Cardiac septum (tissue), 1 donor: ENCODE measurements around the gene CCL18. TPM values are rescaled to one million over a fixed set of nuclear protein-coding genes. Genes with fewer than 3 reads are reported as not detected.
"Not testable (repeated sequence)": the region's sequence is repeated elsewhere in the genome, so short reads cannot be mapped to it uniquely, and the experiment has no call there.

Experiments
- DNase-seq: peaks from one replicate; pipeline ENCODE4 v3.0.0-alpha.2; 2020; ENCODE audit warnings: low spot score
- intact Hi-C: fragments of 100-400 bp; cut with DNase I; formaldehyde crosslinking; loops from one replicate; pipeline ENCODE4 v1.14.0; 2022
- long read RNA-seq: library from polyadenylated mRNA; unstranded; transcript quantifications from one replicate; pipeline ENCODE4 v2.0.0, GENCODE V29; 2021
- total RNA-seq: library from RNA; stranded (reverse); fragmentation: NEBNext Ultra II Directional; extraction: Animal tissue kit (Norgen Biotek cat#: 25700); gene quantifications from one replicate; pipeline ENCODE4 v1.2.1, GENCODE V29; 2021
- donor health status: DM: no; HTN: no; CAD: no.

Gene CCL18, protein sequence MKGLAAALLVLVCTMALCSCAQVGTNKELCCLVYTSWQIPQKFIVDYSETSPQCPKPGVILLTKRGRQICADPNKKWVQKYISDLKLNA
- total RNA-seq: 2.3 TPM
- long read RNA-seq, partial matches to known transcripts: 0 of 2 reads
- long read RNA-seq, other reads (novel, unspliced or antisense): 0 of 2 reads

DNA sequence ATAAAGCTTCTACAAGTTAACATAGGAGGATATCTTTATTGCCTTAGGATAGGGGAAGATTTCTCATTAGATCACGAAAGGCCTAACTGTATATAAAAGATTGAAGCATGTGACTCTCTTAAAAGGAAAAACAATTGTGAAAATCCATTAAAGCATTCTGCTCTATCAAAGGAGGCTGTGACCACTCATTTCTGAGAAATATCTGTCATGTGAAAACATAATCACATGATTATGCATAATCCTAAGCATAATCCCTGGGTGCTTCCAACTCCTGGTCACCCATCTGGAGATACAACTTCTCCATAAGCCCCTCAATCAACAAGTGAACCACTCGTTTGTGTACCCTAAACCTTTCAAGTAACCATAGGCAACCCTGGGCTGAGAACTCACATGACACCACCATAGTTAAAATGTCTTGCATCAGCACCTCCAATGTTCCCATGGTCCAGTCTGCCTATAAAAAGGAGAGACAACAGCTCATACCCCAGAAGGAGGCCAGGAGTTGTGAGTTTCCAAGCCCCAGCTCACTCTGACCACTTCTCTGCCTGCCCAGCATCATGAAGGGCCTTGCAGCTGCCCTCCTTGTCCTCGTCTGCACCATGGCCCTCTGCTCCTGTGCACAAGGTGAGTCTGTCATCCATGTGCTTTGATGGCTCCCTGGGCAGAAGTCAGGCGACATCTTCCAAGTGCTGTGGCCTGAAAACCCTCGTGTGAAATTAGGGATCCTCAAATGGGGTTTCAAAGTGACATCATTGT is at the start of gene CCL18:
CCL18 (plus strand) TSS at position 487 of the 756 bp plus-strand sequence; CDS start at position 558, 71 bp downstream.
- DNase-seq: no peak
- intact Hi-C loops: no loop called here

DNA sequence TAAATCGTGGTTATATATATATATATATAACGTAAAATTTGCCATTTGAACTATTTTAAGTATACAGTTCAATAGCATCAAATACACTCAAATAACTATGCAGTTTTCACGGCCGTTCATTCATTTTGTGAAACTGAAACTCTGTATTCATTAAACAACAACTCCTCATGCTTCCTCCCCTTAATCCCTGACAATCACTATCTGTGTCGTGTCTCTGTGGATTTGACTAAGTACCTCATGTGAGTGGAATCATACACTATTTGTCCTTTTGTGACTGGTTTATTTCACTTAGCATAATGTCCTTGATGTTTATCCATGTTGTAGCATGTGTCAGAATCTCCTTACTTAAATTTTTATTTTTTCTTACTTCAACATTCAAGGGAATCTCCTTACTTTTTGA is 49.1 kb upstream of the CCL18 start:
- DNase-seq: no peak
- intact Hi-C loops: no loop called here

DNA sequence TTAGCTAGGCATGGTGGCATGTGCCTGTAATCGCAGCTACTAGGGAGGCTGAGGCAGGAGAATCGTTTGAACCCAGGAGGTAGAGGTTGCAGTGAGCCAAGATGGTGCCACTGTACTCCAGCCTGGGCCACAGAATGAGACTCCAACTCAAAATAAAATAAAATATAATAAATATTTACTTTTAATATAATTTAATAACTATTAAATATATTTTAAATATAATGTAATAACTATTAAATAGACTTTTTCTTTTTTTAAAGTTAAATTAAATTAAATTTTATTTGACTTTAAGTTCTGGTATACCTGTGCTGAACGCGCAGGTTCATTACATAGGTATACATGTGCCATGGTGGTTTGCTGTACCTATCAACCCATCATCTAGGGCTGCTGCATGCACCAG is 48.2 kb upstream of the CCL18 start:
- intact Hi-C loops, DNase-seq: not testable (repeated sequence)

DNA sequence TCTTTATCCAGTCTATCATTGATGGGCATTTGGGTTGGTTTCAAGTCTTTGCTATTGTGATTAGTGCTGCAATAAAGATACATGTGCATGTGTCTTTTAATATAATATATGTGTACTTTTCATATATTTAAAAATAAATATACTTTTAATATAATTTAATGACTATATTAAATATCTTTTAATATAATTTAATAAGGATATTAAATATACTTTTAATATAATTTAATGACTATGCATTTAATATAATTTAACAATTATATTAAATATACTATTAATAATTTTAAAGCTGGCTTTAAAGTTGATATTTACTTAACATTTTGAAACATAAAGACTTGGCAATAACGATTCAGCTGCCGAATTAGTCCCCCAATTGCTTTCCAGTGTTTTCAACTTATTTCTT is 47.5 kb upstream of the CCL18 start:
- no peak for DNase-seq
- intact Hi-C loops: no loop called here

DNA sequence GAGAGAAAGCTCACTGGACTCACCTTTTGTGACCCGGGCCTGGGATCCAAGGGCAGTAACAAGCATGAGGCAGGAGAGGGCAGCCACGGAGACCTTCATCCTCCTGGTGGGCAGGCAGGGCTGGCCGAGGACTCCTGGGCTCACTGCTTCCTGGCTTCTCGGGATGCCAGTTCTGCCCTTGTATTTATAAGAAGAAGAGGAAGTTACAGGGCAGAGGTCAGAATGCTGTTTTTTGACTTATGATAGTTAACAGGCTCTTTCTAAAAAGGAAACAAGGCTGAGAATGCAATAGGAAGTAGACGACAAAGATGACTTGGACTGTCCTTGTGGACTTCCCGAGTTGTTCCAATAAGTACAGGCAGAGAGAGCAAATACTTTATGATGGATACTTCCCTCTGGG is 46.3 kb upstream of the CCL18 start, which contains the start of gene CCL23:
CCL23 (minus strand) TSS at position 174 of the 400 bp plus-strand sequence; CDS start at position 99, 75 bp downstream.
- DNase-seq: no peak
- intact Hi-C loops: no loop called here

DNA sequence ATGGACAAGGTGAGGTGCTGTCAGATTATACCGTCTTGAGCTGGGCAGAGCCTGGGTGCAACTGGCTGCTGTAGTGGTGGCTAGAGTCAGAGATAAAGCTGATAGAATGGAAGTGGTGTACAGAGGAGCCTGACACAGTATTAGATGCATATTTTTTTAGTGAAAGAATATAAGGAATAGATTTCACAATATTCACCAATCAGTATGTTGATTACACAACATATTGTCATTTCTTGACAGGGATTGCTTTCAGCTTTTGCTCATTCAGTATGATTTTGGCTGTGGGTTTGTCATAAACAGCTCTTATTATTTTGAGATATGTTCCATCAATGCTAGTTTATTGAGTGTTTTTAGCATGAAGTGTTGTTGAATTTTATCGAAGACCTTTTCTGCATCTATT is 44.6 kb upstream of the CCL18 start:
- intact Hi-C loops: no loop called here
- DNase-seq: no peak

DNA sequence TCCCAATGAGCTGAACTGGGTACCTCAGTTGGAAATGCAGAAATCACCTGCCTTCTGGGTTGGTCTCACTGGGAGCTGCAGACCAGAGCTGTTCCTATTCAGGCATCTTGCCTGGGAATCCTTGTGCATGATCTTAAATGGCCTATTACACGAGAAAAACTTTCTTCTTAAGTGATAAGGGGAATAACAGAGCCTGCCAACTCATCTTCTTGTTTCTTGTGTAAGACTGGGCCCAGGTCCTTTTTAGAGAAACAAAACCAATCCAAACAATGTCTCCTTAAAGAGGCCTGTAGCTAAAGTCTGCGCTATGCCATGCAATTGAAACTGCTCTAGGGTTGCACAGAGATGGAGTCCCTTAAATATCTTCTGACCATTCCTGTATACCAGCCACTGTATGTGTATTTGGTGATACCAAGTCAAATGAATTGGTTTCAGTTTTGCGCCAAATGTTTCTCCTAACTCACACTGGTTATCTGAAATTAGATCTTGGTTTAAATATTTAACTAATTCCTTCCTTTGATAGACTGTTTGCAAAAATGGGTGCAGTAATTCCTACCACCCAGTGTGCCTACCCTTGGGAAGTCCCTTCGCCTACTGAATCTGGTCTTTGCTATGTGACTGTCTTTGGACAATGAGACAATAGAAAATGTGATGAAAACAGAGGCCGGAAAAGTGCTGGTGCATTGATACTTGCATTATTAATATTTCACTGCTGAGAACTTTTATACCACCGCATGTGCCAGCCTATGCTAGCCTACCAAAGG is 39.8 kb upstream of the CCL18 start:
- no peak for DNase-seq
- intact Hi-C loops: no loop called here

DNA sequence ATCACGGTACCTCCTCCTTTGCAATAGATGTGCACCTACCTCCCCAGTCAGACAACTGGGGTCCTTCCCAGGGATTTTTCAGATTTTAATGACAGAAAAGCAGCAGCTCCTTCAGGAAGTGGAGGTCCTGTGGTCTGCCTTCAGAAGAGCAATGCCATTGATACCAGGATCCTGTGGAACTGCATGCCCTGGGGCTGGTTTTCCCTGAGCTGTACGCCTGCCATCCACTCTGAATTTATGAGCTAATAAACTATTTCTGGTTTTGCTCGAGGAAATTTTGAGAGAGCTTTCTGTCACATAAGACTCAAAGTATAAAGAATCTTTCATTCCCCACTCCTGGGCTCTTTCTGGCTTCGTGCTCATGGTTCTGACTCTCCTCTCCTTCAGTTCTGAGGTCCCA is 36.3 kb upstream of the CCL18 start:
- intact Hi-C loops: no loop called here
- no peak for DNase-seq

DNA sequence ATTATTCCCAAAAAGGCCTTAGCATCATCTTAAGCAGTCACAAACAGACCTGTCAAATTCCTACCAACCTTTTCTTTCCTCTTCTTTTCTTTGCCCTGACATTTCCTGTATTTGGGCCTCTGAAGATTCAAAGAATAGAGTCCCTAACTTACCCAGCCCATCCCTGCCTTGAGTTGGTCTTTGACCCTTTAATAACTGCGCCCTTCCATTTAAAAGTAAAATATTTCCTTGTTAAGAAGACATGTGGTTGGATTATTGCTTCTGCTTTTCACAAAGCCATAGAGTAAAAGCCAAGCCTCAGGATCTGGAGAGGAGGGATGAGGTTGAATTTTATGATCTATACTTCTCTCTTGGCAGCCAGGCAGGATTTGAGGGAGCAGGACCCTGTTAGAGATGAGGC is 33.1 kb upstream of the CCL18 start:
- intact Hi-C loops: no loop called here

DNA sequence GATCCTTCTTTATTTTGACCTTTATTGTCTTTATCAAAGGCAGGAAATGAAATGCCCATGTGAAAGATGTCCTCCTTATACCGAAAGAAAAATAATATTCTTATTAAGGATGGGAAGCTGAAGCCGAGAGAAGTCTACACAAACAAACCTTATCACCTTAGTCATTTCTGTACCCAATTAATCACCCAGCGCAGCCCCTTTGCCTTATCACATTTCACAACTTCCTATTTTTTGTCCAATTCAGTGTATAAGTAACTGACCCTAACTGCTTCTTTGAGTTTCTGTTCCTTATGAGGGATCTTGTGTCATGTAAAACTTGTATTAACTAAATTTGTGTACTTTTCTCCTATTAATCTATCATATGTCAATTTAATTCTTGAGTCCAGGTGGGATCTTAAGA is 29.9 kb upstream of the CCL18 start:
- DNase-seq: no peak
- intact Hi-C loops: no loop called here

More for the DNA sequence above, 33.1 kb upstream of the CCL18 start:
- DNase-seq: no peak

DNA sequence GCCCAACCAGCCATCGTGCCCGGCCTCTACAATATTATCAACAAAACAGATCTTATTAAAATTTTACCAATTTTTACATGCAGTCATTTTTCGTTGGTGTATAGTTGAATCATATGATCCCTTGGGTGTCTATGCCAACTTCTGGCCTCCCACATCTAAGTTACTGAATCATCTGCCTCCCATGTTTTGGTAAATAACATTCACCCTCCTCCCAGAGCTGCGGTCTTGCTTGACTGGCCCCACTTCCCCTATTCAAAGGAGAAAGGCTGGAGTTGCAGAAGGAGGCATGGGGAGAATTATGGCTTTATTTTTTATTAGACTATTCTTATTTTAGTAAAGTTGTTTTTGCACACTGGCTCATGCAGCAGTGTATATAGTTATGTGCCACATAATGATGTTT is 27.8 kb upstream of the CCL18 start:
- intact Hi-C loops: no loop called here

DNA sequence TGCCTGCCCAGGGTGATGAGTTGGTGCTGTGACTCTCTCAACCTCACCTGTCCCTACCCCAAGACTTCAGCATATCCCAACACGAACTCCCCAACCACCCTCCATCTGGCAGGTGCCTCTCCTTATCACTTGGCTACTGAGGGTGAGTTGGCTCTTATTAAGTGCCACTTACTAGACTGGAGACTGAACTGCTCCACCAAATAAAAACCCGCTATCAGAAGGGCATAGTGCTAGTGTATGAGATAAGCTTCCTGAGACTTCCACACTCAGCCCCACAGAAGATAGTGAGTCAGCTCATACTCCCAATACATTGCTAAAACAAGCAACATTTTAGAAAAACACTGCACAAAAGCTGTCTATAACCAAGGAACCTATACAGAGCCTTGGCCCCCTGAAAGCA is 16.0 kb upstream of the CCL18 start:
- DNase-seq: no peak
- intact Hi-C loops: no loop called here

More for the DNA sequence above, 27.8 kb upstream of the CCL18 start:
- no peak for DNase-seq

DNA sequence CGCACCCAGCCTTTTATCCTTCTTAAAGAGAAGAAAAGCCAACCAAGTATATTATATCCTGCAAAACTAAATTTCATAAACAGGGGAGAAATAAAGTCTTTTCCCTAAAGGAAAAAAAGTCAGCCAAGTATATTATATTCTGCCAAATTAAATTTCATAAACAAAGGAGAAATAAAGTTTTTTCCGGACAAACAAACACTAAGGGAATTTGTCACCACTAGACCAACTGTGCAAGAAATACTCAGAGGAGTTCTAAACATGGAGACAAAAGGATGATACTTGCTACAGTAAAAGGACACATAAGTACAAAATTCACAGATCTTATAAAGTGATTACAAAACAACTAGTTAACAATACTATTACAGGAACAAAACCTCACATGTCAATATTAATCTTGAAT is 14.4 kb upstream of the CCL18 start:
- intact Hi-C loops: no loop called here

DNA sequence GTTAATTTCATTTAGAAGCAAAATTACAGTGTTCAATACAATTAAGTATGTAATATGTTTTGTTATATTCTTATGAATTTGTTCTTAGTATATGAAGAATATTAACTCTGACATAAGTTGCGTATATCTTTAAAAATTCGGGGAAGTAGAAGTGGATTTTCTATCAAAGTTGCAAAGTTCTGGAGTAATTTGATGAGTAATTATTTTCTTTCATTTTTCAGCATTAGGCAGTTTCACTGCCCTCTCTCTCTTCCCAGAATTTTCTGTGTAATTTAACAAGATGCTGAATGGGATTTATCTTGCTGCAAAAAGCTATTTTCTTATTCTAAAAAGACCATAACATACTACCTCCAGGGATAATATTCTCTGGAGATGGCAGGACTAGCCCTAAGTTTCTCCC is 8.9 kb upstream of the CCL18 start:
- DNase-seq: no peak
- intact Hi-C loops: no loop called here

More for the DNA sequence above, 14.4 kb upstream of the CCL18 start:
- DNase-seq: no peak

DNA sequence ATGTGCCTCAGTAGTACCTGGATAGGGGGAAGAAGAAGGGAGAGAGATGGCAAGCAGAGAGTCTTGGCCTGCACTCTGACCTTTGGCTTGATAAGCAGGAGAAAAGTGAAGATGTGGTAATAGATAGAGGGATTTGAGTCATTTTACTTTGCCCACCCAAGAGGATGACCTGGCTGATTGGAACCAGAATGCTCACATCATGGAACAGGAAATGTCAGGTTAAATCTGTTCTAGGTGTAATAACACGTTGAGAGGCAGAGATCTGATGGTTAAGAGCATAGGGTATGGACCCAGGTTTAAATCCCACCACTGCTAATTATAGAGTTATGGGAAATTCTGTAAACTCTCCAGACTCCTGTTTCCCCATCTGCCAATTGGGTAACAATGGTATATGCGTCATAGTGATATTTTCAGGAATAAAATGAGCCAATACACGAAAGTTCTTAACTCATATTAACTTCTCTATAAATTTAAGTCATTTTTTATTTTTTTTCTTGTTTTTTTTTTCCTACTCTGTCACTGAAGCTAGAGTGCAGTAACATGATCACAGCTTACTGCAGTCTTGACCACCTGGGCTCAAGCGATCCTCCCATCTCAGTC is 8.1 kb upstream of the CCL18 start:
- intact Hi-C loops: no loop called here
- DNase-seq: no peak

DNA sequence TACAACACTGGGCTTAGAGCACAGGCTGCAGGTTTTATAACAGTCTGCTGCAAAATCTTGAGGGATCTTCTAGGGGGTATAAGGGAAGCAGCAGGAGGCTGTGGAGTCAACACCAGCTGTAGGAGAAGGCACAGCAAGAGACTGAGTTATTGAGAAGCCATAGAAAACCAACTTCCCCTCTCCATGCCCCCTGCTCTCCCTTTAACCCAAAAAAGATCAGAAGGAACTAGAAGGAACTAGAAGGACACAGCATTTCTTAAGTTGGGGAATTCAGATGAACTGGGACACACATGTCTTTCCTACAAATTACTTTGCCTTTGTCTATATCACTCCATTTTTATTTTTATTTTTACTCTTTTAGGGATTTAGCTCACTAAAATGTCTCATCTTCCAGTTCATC is 6.2 kb upstream of the CCL18 start:
- no peak for DNase-seq
- intact Hi-C loops: no loop called here

DNA sequence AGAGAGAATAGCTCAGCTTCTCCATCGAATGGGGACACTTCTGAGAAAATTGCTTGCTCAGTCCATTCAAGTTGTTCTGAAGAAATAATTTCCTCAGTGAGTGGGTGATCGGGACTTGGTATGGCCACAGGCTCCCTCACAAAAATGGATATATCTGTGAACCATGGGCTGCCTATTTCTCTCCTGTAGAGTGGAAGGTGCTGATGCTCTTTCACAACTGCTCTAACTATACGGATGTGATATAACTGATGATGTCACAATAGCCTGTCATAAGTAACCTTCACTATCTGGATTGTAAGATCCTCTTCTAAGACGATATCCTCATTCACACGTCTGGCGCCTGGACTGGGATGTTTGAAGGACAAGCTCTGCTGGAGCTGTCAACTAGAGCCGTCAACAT is 4.7 kb upstream of the CCL18 start:
- intact Hi-C loops: no loop called here
- DNase-seq: no peak

DNA sequence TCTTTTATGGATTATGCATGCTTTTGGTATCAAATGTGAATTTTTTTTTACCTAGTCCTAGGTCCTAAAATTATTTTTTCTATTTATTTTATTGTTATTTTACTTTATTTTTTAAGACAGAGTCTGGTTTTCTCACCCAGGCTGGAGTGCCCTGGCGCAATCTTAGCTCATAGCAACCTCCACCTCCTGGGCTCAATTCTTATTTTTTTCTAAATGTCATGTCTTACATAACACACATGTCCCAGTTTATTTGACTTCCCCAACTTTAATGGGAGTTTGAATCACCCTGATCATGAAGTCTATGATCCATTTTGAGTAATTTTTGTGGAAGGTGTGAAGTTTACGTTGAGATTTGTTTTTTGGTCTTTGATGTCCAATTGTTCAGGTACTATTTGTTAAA is 3.3 kb upstream of the CCL18 start:
- DNase-seq: no peak
- intact Hi-C loops: no loop called here

DNA sequence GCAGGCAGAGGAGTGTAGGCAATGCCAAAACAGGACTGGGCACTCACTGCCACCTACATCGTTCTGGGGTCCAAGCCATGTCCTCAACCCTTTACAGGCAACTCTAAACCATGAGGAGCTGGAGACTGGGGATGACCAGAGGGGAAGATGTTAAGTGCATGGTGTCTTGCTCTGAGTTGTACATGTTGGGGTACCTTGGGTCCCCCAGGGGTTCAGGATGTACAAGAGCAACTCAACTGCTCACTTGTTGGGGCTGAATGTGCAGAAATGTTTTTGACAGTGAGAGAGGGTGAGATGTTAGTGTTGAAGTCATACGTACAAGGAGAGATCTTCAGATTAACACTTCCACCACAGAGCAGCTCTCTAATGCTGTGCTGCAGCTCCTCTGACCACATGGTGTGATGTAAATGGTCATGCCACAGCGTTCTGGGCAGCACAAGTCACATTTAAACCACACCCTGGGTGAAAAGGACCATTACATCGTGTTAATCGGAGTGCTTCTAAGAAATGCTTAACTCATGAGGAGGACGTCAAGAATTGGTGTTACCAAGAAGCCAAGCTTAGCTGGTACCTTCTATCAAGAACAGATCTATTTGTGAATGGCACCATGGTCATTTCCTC is 2.4 kb downstream of the CCL18 start:
- intact Hi-C loops: no loop called here
- DNase-seq: no peak

DNA sequence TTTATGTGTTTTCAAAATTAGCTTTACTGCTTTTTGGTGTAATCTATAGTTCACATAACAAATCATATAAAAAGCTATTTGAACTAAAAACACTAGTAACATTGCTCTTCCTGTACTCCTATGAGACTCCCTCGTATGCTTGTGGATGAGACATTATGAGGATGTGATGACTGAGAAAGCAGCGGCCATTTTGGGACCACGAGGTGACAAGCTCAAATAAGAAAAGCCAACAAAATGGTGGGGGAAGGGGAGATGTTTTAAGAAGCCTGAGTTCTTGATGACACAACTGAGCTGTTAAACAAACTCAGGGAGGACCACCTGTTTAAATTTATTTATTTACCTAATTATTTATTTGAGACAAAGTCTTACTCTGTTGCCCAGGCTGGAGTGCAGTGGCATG is 4.5 kb downstream of the CCL18 start:
- intact Hi-C loops: no loop called here
- DNase-seq: no peak
